GM12878 (cell line): ENCODE results near the gene CDK5R2. TPM values are rescaled to one million over a fixed set of nuclear protein-coding genes. Genes with fewer than 3 reads are reported as not detected.
"Not testable (repeated sequence)": the region's sequence is repeated elsewhere in the genome, so short reads cannot be mapped to it uniquely, and the experiment has no call there.

ENCODE experiments used
- ATAC-seq: fragments of 200-7000 bp; cut with Tn5 transposase; 3 replicates; pipeline ENCODE4 v1.9.1; 2020; ENCODE audit warnings: mild to moderate bottlenecking, moderate library complexity
- BruUV-seq: library from RNA; stranded (reverse); fragments of 400-500 nt; replicated peaks from 2 replicates; lab custom pipeline; 2021; lab: Mats Ljungman, UMichigan
- CTCF ChIA-PET: fragments of 300-600 bp; sonication (Branson Sonifier 250); formaldehyde crosslinking; extraction: SDS; loops from one replicate; lab custom pipeline; 2021; ENCODE audit warnings: inconsistent platforms; lab: Yijun Ruan, JAX
- POLR2A ChIA-PET: fragments of 350-600 bp; formaldehyde crosslinking; extraction: SDS; loops from one replicate; lab custom pipeline; 2021; ENCODE audit warnings: inconsistent platforms; lab: Charles Lee
- RAD21 ChIA-PET: fragments of 300-600 bp; sonication (Branson Sonifier 250); formaldehyde crosslinking; loops from one replicate; lab custom pipeline; 2023; ENCODE audit warnings: antibody characterized with exemption; ENCODE audit not compliant: unreplicated experiment; lab: Charles Lee
- SMC1A ChIA-PET: fragments of 300-600 bp; sonication (Branson Sonifier 250); formaldehyde crosslinking; loops from one replicate; lab custom pipeline; 2023; ENCODE audit not compliant: unreplicated experiment, uncharacterized antibody; lab: Charles Lee
- DNase-seq: peaks from one replicate; pipeline ENCODE4 v3.0.0-alpha.2; 2011; ENCODE audit warnings: low read depth, low spot score
- FAIRE-seq: peaks from 3 replicates; lab custom pipeline; 2011; peaks lifted over from hg19 to GRCh38; lab: Jason Lieb, UNC
- H2AFZ ChIP-seq: 2 replicates; pipeline ENCODE4 v1.6.0; 2011; ENCODE audit warnings: low read depth, low read length, control low read depth; ENCODE audit not compliant: control insufficient read depth
- H3K27ac ChIP-seq: 2 replicates; pipeline ENCODE4 v1.5.1; 2011; ENCODE audit warnings: control low read depth; ENCODE audit not compliant: control insufficient read depth, insufficient read depth
- H3K27me3 ChIP-seq, 2 experiments: replicated peaks in 1 of 2; 2 replicates each; pipeline versions ENCODE4 v1.6.0 to v1.6.1; 2011; ENCODE audit warnings: low read length in 1 of 2; ENCODE audit not compliant: control insufficient read depth in 2 of 2, insufficient read depth in 2 of 2
- H3K36me3 ChIP-seq, 2 experiments: 2 replicates each; pipeline ENCODE4 v1.5.1; 2011; ENCODE audit warnings: low read length in 1 of 2; ENCODE audit not compliant: control insufficient read depth in 2 of 2, insufficient read depth in 2 of 2
- H3K4me1 ChIP-seq: 2 replicates; pipeline ENCODE4 v1.6.1; 2011; ENCODE audit warnings: mild to moderate bottlenecking, low read length, moderate library complexity, mixed read lengths; ENCODE audit not compliant: control insufficient read depth, insufficient read depth
- H3K4me2 ChIP-seq: 2 replicates; pipeline ENCODE4 v1.6.0; 2011; ENCODE audit warnings: control low read depth; ENCODE audit not compliant: control insufficient read depth, insufficient read depth
- H3K4me3 ChIP-seq: fragments of 200-600 bp; sonication (generic); 2 replicates; pipeline ENCODE4 v1.5.1; 2016
- H3K79me2 ChIP-seq: 2 replicates; pipeline ENCODE4 v1.6.0; 2011; ENCODE audit warnings: low read length; ENCODE audit not compliant: control insufficient read depth, insufficient read depth
- H3K9ac ChIP-seq: 2 replicates; pipeline ENCODE4 v1.8.0; 2011; ENCODE audit warnings: low read length, control low read depth, mixed read lengths; ENCODE audit not compliant: control insufficient read depth, insufficient read depth
- H3K9me3 ChIP-seq: replicated peaks from 3 replicates; pipeline ENCODE4 v1.5.1; 2011; ENCODE audit warnings: mild to moderate bottlenecking, low read length; ENCODE audit not compliant: control insufficient read depth, insufficient read depth
- H4K20me1 ChIP-seq: 2 replicates; pipeline ENCODE4 v1.6.0; 2011; ENCODE audit not compliant: control insufficient read depth, insufficient read depth
- FOXM1 ChIP-seq: IDR thresholded peaks from 2 replicates; pipeline ENCODE4 v1.6.1; 2012; ENCODE audit warnings: low read depth, mild to moderate bottlenecking, inconsistent platforms, low read length, moderate library complexity
- WGBS: methylation state at CpG from one replicate; pipeline ENCODE4 v1.1.6; 2016; ENCODE audit warnings: low lambda C conversion rate; ENCODE audit not compliant: insufficient replicate concordance, insufficient coverage; ENCODE audit errors: missing lambda C conversion rate; 5-methylcytosine and 5-hydroxymethylcytosine counted together
- in situ Hi-C: fragments of 300-500 bp; cut with MboI; formaldehyde crosslinking; loops from 9 replicates; pipeline ENCODE4 v1.14.3; 2018; ENCODE audit warnings: mixed read lengths
- intact Hi-C: fragments of 100-400 bp; cut with micrococcal nuclease; formaldehyde crosslinking; loops from one replicate; pipeline ENCODE4 v1.14.2; 2022; ENCODE audit not compliant: unreplicated experiment
- polyA plus RNA-seq, 11 experiments: library from polyadenylated mRNA; depleted of rRNA in 4 of 11; unstranded in 6 of 11; stranded (reverse) in 5 of 11; fragments of >200 nt; fragmentation: Nextera tagmentation in 4 of 11; fragmentation: Illumina TruSeq in 1 of 11; extraction: Ambion mirVana in 4 of 11; extraction: Trizol in 1 of 11; gene quantifications; 1 replicate in 1 of 11; 2 replicates in 10 of 11; pipeline versions ENCODE4 v1.2.1 to v1.2.3, GENCODE V29; 2011 to 2016; ENCODE audit warnings: inconsistent platforms in 2 of 11, missing spikeins in 2 of 11, low read depth in 1 of 11
- total RNA-seq, 4 experiments: library from RNA; depleted of rRNA in 3 of 4; stranded (reverse); fragments of >200 nt in 3 of 4; fragmentation: Illumina TruSeq in 1 of 4; extraction: Trizol in 1 of 4; gene quantifications; 2 replicates each; pipeline versions ENCODE4 v1.2.1 to v1.2.3, GENCODE V29; 2013 to 2021

CDK5R2 gene
- total and polyA plus RNA-seq, 10 of the 15 experiments (the other 5 are each of a cell fraction or from before 2014, with no cell fraction given): not detected

- no peak for TF ChIP-seq FOXM1
These were observed 31.6 kb upstream of the CDK5R2 start (continued) for GRCh38 chr2:218927876-218928275.

- H3K27ac ChIP-seq, H3K27me3 ChIP-seq, ATAC-seq, H2AFZ ChIP-seq, H3K4me3 ChIP-seq, DNase-seq, FAIRE-seq, CTCF ChIA-PET, H3K9ac ChIP-seq, H3K36me3 ChIP-seq, in situ Hi-C loops, H3K4me1 ChIP-seq, SMC1A ChIA-PET, BruUV-seq, H3K4me2 ChIP-seq, RAD21 ChIA-PET, POLR2A ChIA-PET, H3K9me3 ChIP-seq, H4K20me1 ChIP-seq, H3K79me2 ChIP-seq, intact Hi-C loops: not testable (repeated sequence)
- WGBS: 89% methylated on average over 5 of the region's 10 CpGs
These were observed 29.0 kb upstream of the CDK5R2 start for GRCh38 chr2:218930488-218930887.

GRCh38 chr2:218931751-218932150 lies 27.7 kb upstream of the CDK5R2 start:
- in situ Hi-C loops, H3K36me3 ChIP-seq, FAIRE-seq, POLR2A ChIA-PET, H2AFZ ChIP-seq, H3K27me3 ChIP-seq, CTCF ChIA-PET, intact Hi-C loops, BruUV-seq, DNase-seq, H3K27ac ChIP-seq, H3K9me3 ChIP-seq, H3K9ac ChIP-seq, H4K20me1 ChIP-seq, H3K79me2 ChIP-seq, RAD21 ChIA-PET, H3K4me2 ChIP-seq, H3K4me1 ChIP-seq, SMC1A ChIA-PET, H3K4me3 ChIP-seq, ATAC-seq: not testable (repeated sequence)
- 85% methylated on average over 10 of the region's 25 CpGs for WGBS
